Karpas-422 (cell line): Measurements from ENCODE around the gene DYRK1A. TPM values are rescaled to one million over a fixed set of nuclear protein-coding genes. Genes with fewer than 3 reads are reported as not detected.
"Not testable (repeated sequence)": the region's sequence is repeated elsewhere in the genome, so short reads cannot be mapped to it uniquely, and the experiment has no call there.

Experiments used
- DNase-seq: peaks from one replicate; pipeline ENCODE4 v3.0.0-alpha.2; 2015
- H2AFZ ChIP-seq: fragments of 200-600 bp; sonication (generic); 2 replicates; pipeline ENCODE4 v1.6.1; 2014; ENCODE audit warnings: antibody characterized with exemption, low read length, mixed read lengths
- H3K27ac ChIP-seq: fragments of 200-600 bp; sonication (generic); 2 replicates; pipeline ENCODE4 v1.5.1; 2014; ENCODE audit warnings: mild to moderate bottlenecking, low read length, moderate library complexity
- H3K27me3 ChIP-seq: fragments of 200-600 bp; sonication (generic); 2 replicates; pipeline ENCODE4 v1.6.1; 2014; ENCODE audit warnings: low read length, mixed read lengths
- H3K36me3 ChIP-seq: fragments of 200-600 bp; sonication (generic); 2 replicates; pipeline ENCODE4 v1.6.1; 2014; ENCODE audit warnings: low read length, mixed read lengths; ENCODE audit not compliant: insufficient read depth
- H3K4me1 ChIP-seq: fragments of 200-600 bp; sonication (generic); 2 replicates; pipeline ENCODE4 v1.6.1; 2014; ENCODE audit warnings: mild to moderate bottlenecking, low read length, mixed read lengths
- H3K4me2 ChIP-seq: fragments of 200-600 bp; sonication (generic); 2 replicates; pipeline ENCODE4 v1.6.1; 2014; ENCODE audit warnings: low read length, low read depth, mild to moderate bottlenecking; ENCODE audit not compliant: poor library complexity, severe bottlenecking
- H3K4me3 ChIP-seq: fragments of 200-600 bp; sonication (generic); 2 replicates; pipeline ENCODE4 v1.5.1; 2014; ENCODE audit warnings: mild to moderate bottlenecking, antibody characterized with exemption, low read length, mixed read lengths
- H3K79me2 ChIP-seq: fragments of 200-600 bp; sonication (generic); 2 replicates; pipeline ENCODE4 v1.6.1; 2014; ENCODE audit warnings: mild to moderate bottlenecking, low read length, mixed read lengths
- H3K9ac ChIP-seq: fragments of 200-600 bp; sonication (generic); 2 replicates; pipeline ENCODE4 v1.6.0; 2014; ENCODE audit warnings: low read length
- H3K9me2 ChIP-seq: fragments of 200-600 bp; sonication (generic), shearing (Covaris generic); replicated peaks from 2 replicates; pipeline ENCODE4 v1.6.0; 2014; ENCODE audit warnings: mild to moderate bottlenecking, low read length, moderate library complexity; ENCODE audit not compliant: insufficient read depth
- H3K9me3 ChIP-seq: fragments of 300-700, 200-600 bp; sonication (generic); 2 replicates; pipeline ENCODE4 v1.6.1; 2014; ENCODE audit warnings: low read length, mixed read lengths
- H4K20me1 ChIP-seq: fragments of 200-600 bp; sonication (generic); 2 replicates; pipeline ENCODE4 v1.6.1; 2014; ENCODE audit warnings: mild to moderate bottlenecking, antibody characterized with exemption, low read length, low read depth; ENCODE audit not compliant: insufficient read depth
- total RNA-seq: library from RNA; depleted of rRNA; stranded (reverse); fragments of >200 nt; shearing (Covaris generic); gene quantifications from 2 replicates; pipeline ENCODE4 v1.2.3, GENCODE V29; 2014; ENCODE audit warnings: low replicate concordance

Gene DYRK1A
- total RNA-seq, 1 experiment from 2014 or later = 98.2 TPM

- H3K79me2 ChIP-seq = peaks cover 21% of the 10 kb centered on the region
- no peak overlapping the region for H3K9ac ChIP-seq
- H3K36me3 ChIP-seq = peaks cover 44% of the 10 kb centered on the region
- no peaks in the 10 kb centered on the region for H3K9me2 ChIP-seq
- peaks cover 24% of the 10 kb centered on the region for H4K20me1 ChIP-seq
- no peaks in the 10 kb centered on the region for H3K9me3 ChIP-seq
- H3K27me3 ChIP-seq = no peaks in the 10 kb centered on the region
- no peak overlapping the region for H2AFZ ChIP-seq
- DNase-seq = no peak
- H3K27ac ChIP-seq = no peak overlapping the region
- no peak overlapping the region for H3K4me2 ChIP-seq
- H3K4me3 ChIP-seq = no peak overlapping the region
- peaks cover 6% of the 10 kb centered on the region for H3K4me1 ChIP-seq
Observed at GRCh38 chr21:37516998-37517397, 150.4 kb downstream of the DYRK1A start.

DNA sequence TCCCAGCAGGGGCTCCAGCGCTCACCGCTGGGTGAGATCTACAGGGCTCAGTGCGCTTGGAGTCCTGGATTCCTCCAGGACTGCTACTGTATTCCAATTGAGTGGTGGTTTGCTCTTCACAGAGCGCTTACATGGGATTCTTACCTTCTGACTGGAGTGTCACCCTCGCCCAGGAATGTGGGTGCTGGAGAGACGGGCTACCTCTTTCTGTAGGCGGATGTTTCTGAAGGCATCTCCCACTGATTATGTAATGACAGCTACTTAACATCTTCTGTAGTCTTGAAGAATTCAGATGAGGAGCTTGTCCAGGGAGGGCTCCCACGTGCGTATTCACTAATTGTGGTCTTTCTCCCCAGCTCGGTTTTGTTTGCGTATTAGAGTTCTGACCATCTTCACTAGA is 154.2 kb downstream of the DYRK1A start:
- Histone ChIP-seq H3K4me2 (no peak overlapping the region), H3K27ac (no peak overlapping the region), H3K4me3 (no peak overlapping the region), H4K20me1 (peaks cover 14% of the 10 kb centered on the region; the same call in 1 of the 2 replicates), H3K4me1 (no peaks in the 10 kb centered on the region), H3K9ac (no peak overlapping the region), H3K79me2 (no peaks in the 10 kb centered on the region), H2AFZ (no peak overlapping the region), H3K9me3 (no peaks in the 10 kb centered on the region), H3K9me2 (no peaks in the 10 kb centered on the region), H3K27me3 (no peaks in the 10 kb centered on the region), H3K36me3 (peaks cover 17% of the 10 kb centered on the region)
- DNase-seq = no peak

DNA sequence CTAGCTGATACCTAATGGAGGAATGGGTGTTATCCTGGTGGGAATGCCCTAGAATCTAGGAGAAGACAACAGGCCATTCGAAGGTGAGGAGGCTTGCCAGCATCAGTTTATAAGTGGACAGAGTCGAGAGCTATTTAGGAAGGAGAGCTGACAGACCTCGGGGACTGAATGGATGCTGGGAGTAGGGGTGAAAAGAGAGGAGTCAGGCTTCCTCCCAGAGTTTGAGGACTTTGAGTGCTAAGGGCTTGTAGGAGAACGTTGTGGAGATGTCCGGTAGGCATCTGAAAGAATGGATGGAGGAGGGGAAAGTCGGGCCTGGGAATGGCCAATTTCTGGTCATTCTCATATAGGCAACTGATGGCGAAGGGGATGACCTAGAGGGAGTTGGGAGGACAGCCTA is 155.1 kb downstream of the DYRK1A start:
- no peaks in the 10 kb centered on the region for H3K9me2 ChIP-seq
- H3K9ac ChIP-seq = no peak overlapping the region
- no peaks in the 10 kb centered on the region for H3K9me3 ChIP-seq
- no peak overlapping the region for H3K4me3 ChIP-seq
- H3K27me3 ChIP-seq = no peaks in the 10 kb centered on the region
- H3K4me1 ChIP-seq = no peaks in the 10 kb centered on the region
- H3K27ac ChIP-seq = no peak overlapping the region
- no peak overlapping the region for H2AFZ ChIP-seq
- peaks cover 9% of the 10 kb centered on the region; the same call in 1 of the 2 replicates for H3K36me3 ChIP-seq
- no peak for DNase-seq
- 0 out of 2 replicates have a peak, but pooled peaks cover 8% of the 10 kb centered on the region for H4K20me1 ChIP-seq
- no peaks in the 10 kb centered on the region for H3K79me2 ChIP-seq
- no peak overlapping the region for H3K4me2 ChIP-seq

GRCh38 chr21:37522641-37523295 is 156.2 kb downstream of the DYRK1A start:
- Histone ChIP-seq H3K9me2 (no peaks in the 10 kb centered on the region), H3K9ac (no peak overlapping the region), H3K79me2 (no peaks in the 10 kb centered on the region), H3K4me3 (no peak overlapping the region), H2AFZ (no peak overlapping the region), H4K20me1 (peaks cover 11% of the 10 kb centered on the region), H3K27ac (no peak overlapping the region), H3K9me3 (no peaks in the 10 kb centered on the region), H3K4me2 (no peak overlapping the region), H3K36me3 (peaks cover 2% of the 10 kb centered on the region; the same call in 1 of the 2 replicates), H3K4me1 (no peaks in the 10 kb centered on the region), H3K27me3 (no peaks in the 10 kb centered on the region)
- no peak for DNase-seq

DNA sequence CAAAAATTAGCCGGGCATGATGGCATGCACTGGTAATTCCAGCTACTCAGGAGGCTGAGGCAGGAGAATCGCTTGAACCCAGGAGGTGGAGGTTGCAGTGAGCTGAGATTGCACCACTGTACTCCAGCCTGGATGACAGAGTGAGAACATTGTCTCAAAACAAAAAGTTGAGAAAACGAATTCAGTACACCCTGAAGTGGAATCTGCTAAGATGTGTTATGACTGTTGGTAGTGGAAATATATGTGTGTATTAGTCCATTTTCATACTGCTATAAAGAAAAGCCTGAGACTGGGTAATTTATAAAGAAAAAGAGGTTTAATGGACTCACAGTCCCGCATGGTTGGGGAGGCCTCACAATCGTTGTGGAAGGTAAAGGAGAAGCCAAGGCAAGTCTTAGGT is 158.4 kb downstream of the DYRK1A start:
- not testable (repeated sequence) for H2AFZ ChIP-seq, DNase-seq, H3K36me3 ChIP-seq, H3K9me3 ChIP-seq, H3K4me2 ChIP-seq, H3K9me2 ChIP-seq, H3K4me1 ChIP-seq, H3K27ac ChIP-seq, H3K27me3 ChIP-seq, H3K79me2 ChIP-seq, H3K4me3 ChIP-seq, H3K9ac ChIP-seq
- peaks cover 12% of the 10 kb centered on the region for H4K20me1 ChIP-seq

DNA sequence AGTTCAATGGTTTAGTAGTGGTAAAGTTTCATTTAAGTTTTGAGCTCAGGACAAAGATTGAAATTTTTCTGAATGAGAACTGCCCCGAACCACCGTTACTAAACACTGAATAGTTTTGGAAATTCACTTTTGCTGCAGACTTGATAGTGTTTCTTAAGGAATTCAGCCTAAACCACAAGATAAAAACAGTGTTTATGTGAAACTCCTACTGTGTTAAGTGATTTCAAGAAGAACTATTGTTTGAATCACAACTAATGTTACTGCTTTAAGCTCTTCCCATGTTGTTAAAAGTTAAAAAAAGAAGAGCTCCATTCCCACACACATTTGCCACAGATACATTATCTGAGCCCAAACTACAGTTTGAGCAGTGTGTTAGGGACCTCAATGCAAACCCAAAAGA is 159.2 kb downstream of the DYRK1A start:
- no peaks in the 10 kb centered on the region for H3K9me2 ChIP-seq
- no peaks in the 10 kb centered on the region for H3K9me3 ChIP-seq
- no peak overlapping the region for H2AFZ ChIP-seq
- DNase-seq = no peak
- no peak overlapping the region for H3K4me3 ChIP-seq
- H3K36me3 ChIP-seq = no peaks in the 10 kb centered on the region
- no peak overlapping the region for H3K27ac ChIP-seq
- H4K20me1 ChIP-seq = peaks cover 12% of the 10 kb centered on the region
- no peak overlapping the region for H3K9ac ChIP-seq
- H3K4me1 ChIP-seq = no peaks in the 10 kb centered on the region
- H3K4me2 ChIP-seq = no peak overlapping the region
- H3K27me3 ChIP-seq = no peaks in the 10 kb centered on the region
- no peaks in the 10 kb centered on the region for H3K79me2 ChIP-seq

DNA sequence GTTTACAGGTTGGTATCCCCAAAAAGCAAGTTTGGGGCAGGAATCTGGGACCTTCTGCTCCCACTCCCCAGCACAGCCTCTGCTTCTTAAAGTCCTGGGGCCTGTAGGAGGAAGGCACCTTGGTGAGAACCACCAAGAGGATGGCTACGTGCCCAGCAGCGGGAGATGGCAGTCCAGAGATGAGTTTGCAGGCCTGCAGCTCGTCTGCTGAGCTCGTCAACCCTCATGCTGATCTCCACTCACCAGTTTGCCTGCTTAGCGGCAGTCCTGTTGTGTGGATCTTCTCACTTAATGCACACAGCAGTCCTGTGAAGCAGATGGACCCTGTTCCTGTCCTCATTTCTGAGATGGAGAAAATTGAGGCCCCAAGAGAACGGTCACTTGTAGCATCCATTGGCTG is 160.5 kb downstream of the DYRK1A start:
- Histone ChIP-seq H4K20me1 (peaks cover 12% of the 10 kb centered on the region), H3K4me3 (no peak overlapping the region), H3K9me2 (no peaks in the 10 kb centered on the region), H3K27ac (no peak overlapping the region), H3K27me3 (no peaks in the 10 kb centered on the region), H3K36me3 (no peaks in the 10 kb centered on the region), H3K79me2 (no peaks in the 10 kb centered on the region), H3K9me3 (no peaks in the 10 kb centered on the region), H3K4me1 (no peaks in the 10 kb centered on the region), H3K4me2 (no peak overlapping the region), H3K9ac (no peak overlapping the region), H2AFZ (no peak overlapping the region)
- DNase-seq = no peak

GRCh38 chr21:37527716-37528115 is 161.1 kb downstream of the DYRK1A start:
- Histone ChIP-seq H3K36me3 (no peaks in the 10 kb centered on the region), H3K79me2 (no peaks in the 10 kb centered on the region), H2AFZ (no peak overlapping the region), H3K27me3 (no peaks in the 10 kb centered on the region), H3K9me2 (no peaks in the 10 kb centered on the region), H3K4me3 (no peak overlapping the region), H3K9me3 (no peaks in the 10 kb centered on the region), H3K27ac (no peak overlapping the region), H4K20me1 (peaks cover 12% of the 10 kb centered on the region), H3K4me2 (no peak overlapping the region), H3K4me1 (peaks cover under 1% of the 10 kb centered on the region; the same call in 1 of the 2 replicates), H3K9ac (no peak overlapping the region)
- DNase-seq = no peak
